GM12878 (cell line): ENCODE measurements around the gene RAMP1. TPM values are rescaled to one million over a fixed set of nuclear protein-coding genes. Genes with fewer than 3 reads are reported as not detected.

ENCODE experiments used
- ATAC-seq: fragments of 200-7000 bp; cut with Tn5 transposase; 3 replicates; pipeline ENCODE4 v1.9.1; 2020; ENCODE audit warnings: mild to moderate bottlenecking, moderate library complexity
- BruUV-seq: library from RNA; stranded (reverse); fragments of 400-500 nt; replicated peaks from 2 replicates; lab custom pipeline; 2021; lab: Mats Ljungman, UMichigan
- CTCF ChIA-PET: fragments of 300-600 bp; sonication (Branson Sonifier 250); formaldehyde crosslinking; extraction: SDS; loops from one replicate; lab custom pipeline; 2021; ENCODE audit warnings: inconsistent platforms; lab: Yijun Ruan, JAX
- POLR2A ChIA-PET: fragments of 350-600 bp; formaldehyde crosslinking; extraction: SDS; loops from one replicate; lab custom pipeline; 2021; ENCODE audit warnings: inconsistent platforms; lab: Charles Lee
- RAD21 ChIA-PET: fragments of 300-600 bp; sonication (Branson Sonifier 250); formaldehyde crosslinking; loops from one replicate; lab custom pipeline; 2023; ENCODE audit warnings: antibody characterized with exemption; ENCODE audit not compliant: unreplicated experiment; lab: Charles Lee
- SMC1A ChIA-PET: fragments of 300-600 bp; sonication (Branson Sonifier 250); formaldehyde crosslinking; loops from one replicate; lab custom pipeline; 2023; ENCODE audit not compliant: unreplicated experiment, uncharacterized antibody; lab: Charles Lee
- DNase-seq: peaks from one replicate; pipeline ENCODE4 v3.0.0-alpha.2; 2011; ENCODE audit warnings: low read depth, low spot score
- FAIRE-seq: peaks from 3 replicates; lab custom pipeline; 2011; peaks lifted over from hg19 to GRCh38; lab: Jason Lieb, UNC
- H2AFZ ChIP-seq: 2 replicates; pipeline ENCODE4 v1.6.0; 2011; ENCODE audit warnings: low read depth, low read length, control low read depth; ENCODE audit not compliant: control insufficient read depth
- H3K27ac ChIP-seq: 2 replicates; pipeline ENCODE4 v1.5.1; 2011; ENCODE audit warnings: control low read depth; ENCODE audit not compliant: control insufficient read depth, insufficient read depth
- H3K27me3 ChIP-seq, 2 experiments: replicated peaks in 1 of 2; 2 replicates each; pipeline versions ENCODE4 v1.6.0 to v1.6.1; 2011; ENCODE audit warnings: low read length in 1 of 2; ENCODE audit not compliant: control insufficient read depth in 2 of 2, insufficient read depth in 2 of 2
- H3K36me3 ChIP-seq, 2 experiments: 2 replicates each; pipeline ENCODE4 v1.5.1; 2011; ENCODE audit warnings: low read length in 1 of 2; ENCODE audit not compliant: control insufficient read depth in 2 of 2, insufficient read depth in 2 of 2
- H3K4me1 ChIP-seq: 2 replicates; pipeline ENCODE4 v1.6.1; 2011; ENCODE audit warnings: mild to moderate bottlenecking, low read length, moderate library complexity, mixed read lengths; ENCODE audit not compliant: control insufficient read depth, insufficient read depth
- H3K4me2 ChIP-seq: 2 replicates; pipeline ENCODE4 v1.6.0; 2011; ENCODE audit warnings: control low read depth; ENCODE audit not compliant: control insufficient read depth, insufficient read depth
- H3K4me3 ChIP-seq: fragments of 200-600 bp; sonication (generic); 2 replicates; pipeline ENCODE4 v1.5.1; 2016
- H3K79me2 ChIP-seq: 2 replicates; pipeline ENCODE4 v1.6.0; 2011; ENCODE audit warnings: low read length; ENCODE audit not compliant: control insufficient read depth, insufficient read depth
- H3K9ac ChIP-seq: 2 replicates; pipeline ENCODE4 v1.8.0; 2011; ENCODE audit warnings: low read length, control low read depth, mixed read lengths; ENCODE audit not compliant: control insufficient read depth, insufficient read depth
- H3K9me3 ChIP-seq: replicated peaks from 3 replicates; pipeline ENCODE4 v1.5.1; 2011; ENCODE audit warnings: mild to moderate bottlenecking, low read length; ENCODE audit not compliant: control insufficient read depth, insufficient read depth
- H4K20me1 ChIP-seq: 2 replicates; pipeline ENCODE4 v1.6.0; 2011; ENCODE audit not compliant: control insufficient read depth, insufficient read depth
- ATF7 ChIP-seq: fragments of 450-650 bp; IDR thresholded peaks from 2 replicates; pipeline ENCODE4 v1.6.1; 2016; ENCODE audit warnings: low read depth, mild to moderate bottlenecking
- BRCA1 ChIP-seq: IDR thresholded peaks from 2 replicates; pipeline ENCODE4 v1.6.1; 2011; ENCODE audit warnings: low read depth, low read length, improper control_type of control experiment
- CREM ChIP-seq: IDR thresholded peaks from 2 replicates; pipeline ENCODE4 v1.6.1; 2014; ENCODE audit warnings: antibody characterized with exemption, low read depth
- ESRRA ChIP-seq: IDR thresholded peaks from 2 replicates; pipeline ENCODE4 v1.6.1; 2012; ENCODE audit warnings: mild to moderate bottlenecking, low read length, improper control_type of control experiment
- HDAC6 ChIP-seq: fragments of 200-600 bp; sonication (generic); IDR thresholded peaks from one replicate; pipeline ENCODE4 v1.8.0; 2017; ENCODE audit warnings: antibody characterized with exemption; ENCODE audit not compliant: unreplicated experiment
- KLF5 ChIP-seq: fragments of 450-650 bp; IDR thresholded peaks from 2 replicates; pipeline ENCODE4 v1.6.1; 2014; ENCODE audit warnings: mild to moderate bottlenecking; ENCODE audit not compliant: partially characterized antibody
- NFYA ChIP-seq: IDR thresholded peaks from 2 replicates; pipeline ENCODE4 v1.6.1; 2011; ENCODE audit warnings: low read depth, mild to moderate bottlenecking, low read length, improper control_type of control experiment, borderline replicate concordance
- RELA ChIP-seq: fragments of 450-650 bp; IDR thresholded peaks from 2 replicates; pipeline ENCODE4 v1.8.0; 2014; ENCODE audit warnings: borderline replicate concordance; ENCODE audit not compliant: partially characterized antibody
- SMARCA5 ChIP-seq: fragments of 450-650 bp; IDR thresholded peaks from 2 replicates; pipeline ENCODE4 v1.6.1; 2017; ENCODE audit warnings: mild to moderate bottlenecking
- TBL1XR1 ChIP-seq: IDR thresholded peaks from 2 replicates; pipeline ENCODE4 v1.6.1; 2012; ENCODE audit warnings: low read depth, low read length, improper control_type of control experiment
- WGBS: methylation state at CpG from one replicate; pipeline ENCODE4 v1.1.6; 2016; ENCODE audit warnings: low lambda C conversion rate; ENCODE audit not compliant: insufficient replicate concordance, insufficient coverage; ENCODE audit errors: missing lambda C conversion rate; 5-methylcytosine and 5-hydroxymethylcytosine counted together
- in situ Hi-C: fragments of 300-500 bp; cut with MboI; formaldehyde crosslinking; loops from 9 replicates; pipeline ENCODE4 v1.14.3; 2018; ENCODE audit warnings: mixed read lengths
- intact Hi-C: fragments of 100-400 bp; cut with micrococcal nuclease; formaldehyde crosslinking; loops from one replicate; pipeline ENCODE4 v1.14.2; 2022; ENCODE audit not compliant: unreplicated experiment
- polyA plus RNA-seq, 11 experiments: library from polyadenylated mRNA; depleted of rRNA in 4 of 11; unstranded in 6 of 11; stranded (reverse) in 5 of 11; fragments of >200 nt; fragmentation: Nextera tagmentation in 4 of 11; fragmentation: Illumina TruSeq in 1 of 11; extraction: Ambion mirVana in 4 of 11; extraction: Trizol in 1 of 11; gene quantifications; 1 replicate in 1 of 11; 2 replicates in 10 of 11; pipeline versions ENCODE4 v1.2.1 to v1.2.3, GENCODE V29; 2011 to 2016; ENCODE audit warnings: inconsistent platforms in 2 of 11, missing spikeins in 2 of 11, low read depth in 1 of 11
- total RNA-seq, 4 experiments: library from RNA; depleted of rRNA in 3 of 4; stranded (reverse); fragments of >200 nt in 3 of 4; fragmentation: Illumina TruSeq in 1 of 4; extraction: Trizol in 1 of 4; gene quantifications; 2 replicates each; pipeline versions ENCODE4 v1.2.1 to v1.2.3, GENCODE V29; 2013 to 2021
- TF ChIP-seq, protein P1 (sequence below): fragments of 450-650 bp; IDR thresholded peaks from 2 replicates; pipeline ENCODE4 v1.6.1; 2017; ENCODE audit warnings: low read depth, mild to moderate bottlenecking, moderate library complexity
- TF ChIP-seq, protein P2 (sequence below): IDR thresholded peaks from 2 replicates; pipeline ENCODE4 v1.6.1; 2012; ENCODE audit warnings: low read depth, low read length, improper control_type of control experiment
- TF ChIP-seq, protein P3 (sequence below): fragments of 450-650 bp; formaldehyde crosslinking; IDR thresholded peaks from 2 replicates; pipeline ENCODE4 v1.4.0; 2022; ENCODE audit warnings: mild to moderate bottlenecking, moderate library complexity

RAMP1 gene
- total and polyA plus RNA-seq, 10 of the 15 experiments (the other 5 are each of a cell fraction or from before 2014, with no cell fraction given): 0.11 to 0.19 (median 0.12) TPM; not detected in 7

DNA sequence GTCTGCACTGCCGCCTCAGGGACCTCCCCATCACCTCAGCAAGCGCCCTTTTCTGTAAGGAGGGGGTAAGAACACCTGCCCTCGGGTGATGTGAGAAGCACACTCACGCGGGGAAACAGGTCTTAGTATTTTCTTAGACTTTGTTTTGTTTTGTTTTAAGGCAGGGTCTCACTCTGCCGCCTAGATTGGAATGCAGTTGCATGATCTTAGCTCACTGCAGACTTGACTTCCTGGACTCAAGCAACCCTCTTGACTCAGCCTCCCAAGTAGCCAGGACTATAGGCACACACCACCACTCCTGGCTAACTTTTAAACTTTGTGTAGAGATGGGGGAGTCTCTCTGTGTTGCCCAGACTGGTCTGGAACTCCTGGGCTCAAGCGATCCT lies 37.1 kb downstream of the RAMP1 start:
- no peaks in the 10 kb centered on the region for H3K36me3 ChIP-seq
- DNase-seq (no peak), ATAC-seq (no peak), FAIRE-seq (no peak)
- peaks cover 16% of the 10 kb centered on the region for H3K4me1 ChIP-seq
- no peak overlapping the region for H3K4me2 ChIP-seq
- ChIA-PET POLR2A (no interaction called here), RAD21 (no interaction called here), CTCF (no interaction called here), SMC1A (no interaction called here)
- H3K27ac ChIP-seq: no peak overlapping the region
- no peaks in the 10 kb centered on the region for H3K79me2 ChIP-seq
- no peaks in the 10 kb centered on the region for H3K27me3 ChIP-seq
- intact Hi-C loops (no loop called here), in situ Hi-C loops (no loop called here)
- no TSS peak for BruUV-seq
- no peaks in the 10 kb centered on the region for H3K9me3 ChIP-seq
- no peak overlapping the region for H3K9ac ChIP-seq
- 75% methylated on average over 7 of the region's 7 CpGs for WGBS
- no peak overlapping the region for H2AFZ ChIP-seq
- H4K20me1 ChIP-seq: no peaks in the 10 kb centered on the region
- TF ChIP-seq, protein P1, sequence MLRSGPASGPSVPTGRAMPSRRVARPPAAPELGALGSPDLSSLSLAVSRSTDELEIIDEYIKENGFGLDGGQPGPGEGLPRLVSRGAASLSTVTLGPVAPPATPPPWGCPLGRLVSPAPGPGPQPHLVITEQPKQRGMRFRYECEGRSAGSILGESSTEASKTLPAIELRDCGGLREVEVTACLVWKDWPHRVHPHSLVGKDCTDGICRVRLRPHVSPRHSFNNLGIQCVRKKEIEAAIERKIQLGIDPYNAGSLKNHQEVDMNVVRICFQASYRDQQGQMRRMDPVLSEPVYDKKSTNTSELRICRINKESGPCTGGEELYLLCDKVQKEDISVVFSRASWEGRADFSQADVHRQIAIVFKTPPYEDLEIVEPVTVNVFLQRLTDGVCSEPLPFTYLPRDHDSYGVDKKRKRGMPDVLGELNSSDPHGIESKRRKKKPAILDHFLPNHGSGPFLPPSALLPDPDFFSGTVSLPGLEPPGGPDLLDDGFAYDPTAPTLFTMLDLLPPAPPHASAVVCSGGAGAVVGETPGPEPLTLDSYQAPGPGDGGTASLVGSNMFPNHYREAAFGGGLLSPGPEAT: no peak
- no peak for TF ChIP-seq RELA
- H3K4me3 ChIP-seq: no peak overlapping the region

DNA sequence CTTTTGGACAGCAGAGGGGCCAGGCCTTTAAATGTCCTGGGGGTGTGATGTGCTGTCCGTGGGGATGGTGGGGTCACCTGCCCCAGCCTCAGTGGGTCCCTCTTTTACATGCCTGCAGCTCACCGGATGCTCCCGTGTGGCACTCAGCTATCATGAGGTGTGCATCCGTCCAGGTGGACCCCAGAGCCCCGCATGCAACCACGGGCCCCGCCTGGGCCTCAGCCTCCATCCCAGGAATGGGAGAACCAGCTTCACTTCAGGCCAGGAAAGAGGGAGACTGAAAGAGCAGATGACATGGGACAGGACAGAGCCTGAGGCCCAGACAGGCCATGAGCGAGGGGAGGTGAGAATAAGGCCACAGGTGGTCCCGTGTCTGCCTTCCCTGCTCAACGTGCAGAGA lies 37.5 kb downstream of the RAMP1 start:
- peaks cover 16% of the 10 kb centered on the region for H3K4me1 ChIP-seq
- H3K9ac ChIP-seq: no peak overlapping the region
- RAD21 ChIA-PET: interaction anchor here (1.6 kb wide), 1 partner anchor 101 kb away, joined by 3 read pairs; no protein-coding TSS in a partner anchor
- H3K4me3 ChIP-seq: no peak overlapping the region
- H3K27ac ChIP-seq: no peak overlapping the region
- ATAC-seq: no peak
- H3K79me2 ChIP-seq: no peaks in the 10 kb centered on the region
- in situ Hi-C loops: no loop called here
- no peak overlapping the region for H3K4me2 ChIP-seq
- TF ChIP-seq ATF7 (no peak), NFYA (no peak), TBL1XR1 (no peak), SMARCA5 (no peak), ESRRA (no peak), CREM (no peak), KLF5 (no peak), HDAC6 (no peak), BRCA1 (no peak)
- TF ChIP-seq, protein P2, sequence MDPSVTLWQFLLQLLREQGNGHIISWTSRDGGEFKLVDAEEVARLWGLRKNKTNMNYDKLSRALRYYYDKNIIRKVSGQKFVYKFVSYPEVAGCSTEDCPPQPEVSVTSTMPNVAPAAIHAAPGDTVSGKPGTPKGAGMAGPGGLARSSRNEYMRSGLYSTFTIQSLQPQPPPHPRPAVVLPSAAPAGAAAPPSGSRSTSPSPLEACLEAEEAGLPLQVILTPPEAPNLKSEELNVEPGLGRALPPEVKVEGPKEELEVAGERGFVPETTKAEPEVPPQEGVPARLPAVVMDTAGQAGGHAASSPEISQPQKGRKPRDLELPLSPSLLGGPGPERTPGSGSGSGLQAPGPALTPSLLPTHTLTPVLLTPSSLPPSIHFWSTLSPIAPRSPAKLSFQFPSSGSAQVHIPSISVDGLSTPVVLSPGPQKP: no peak
- TF ChIP-seq, protein P3, sequence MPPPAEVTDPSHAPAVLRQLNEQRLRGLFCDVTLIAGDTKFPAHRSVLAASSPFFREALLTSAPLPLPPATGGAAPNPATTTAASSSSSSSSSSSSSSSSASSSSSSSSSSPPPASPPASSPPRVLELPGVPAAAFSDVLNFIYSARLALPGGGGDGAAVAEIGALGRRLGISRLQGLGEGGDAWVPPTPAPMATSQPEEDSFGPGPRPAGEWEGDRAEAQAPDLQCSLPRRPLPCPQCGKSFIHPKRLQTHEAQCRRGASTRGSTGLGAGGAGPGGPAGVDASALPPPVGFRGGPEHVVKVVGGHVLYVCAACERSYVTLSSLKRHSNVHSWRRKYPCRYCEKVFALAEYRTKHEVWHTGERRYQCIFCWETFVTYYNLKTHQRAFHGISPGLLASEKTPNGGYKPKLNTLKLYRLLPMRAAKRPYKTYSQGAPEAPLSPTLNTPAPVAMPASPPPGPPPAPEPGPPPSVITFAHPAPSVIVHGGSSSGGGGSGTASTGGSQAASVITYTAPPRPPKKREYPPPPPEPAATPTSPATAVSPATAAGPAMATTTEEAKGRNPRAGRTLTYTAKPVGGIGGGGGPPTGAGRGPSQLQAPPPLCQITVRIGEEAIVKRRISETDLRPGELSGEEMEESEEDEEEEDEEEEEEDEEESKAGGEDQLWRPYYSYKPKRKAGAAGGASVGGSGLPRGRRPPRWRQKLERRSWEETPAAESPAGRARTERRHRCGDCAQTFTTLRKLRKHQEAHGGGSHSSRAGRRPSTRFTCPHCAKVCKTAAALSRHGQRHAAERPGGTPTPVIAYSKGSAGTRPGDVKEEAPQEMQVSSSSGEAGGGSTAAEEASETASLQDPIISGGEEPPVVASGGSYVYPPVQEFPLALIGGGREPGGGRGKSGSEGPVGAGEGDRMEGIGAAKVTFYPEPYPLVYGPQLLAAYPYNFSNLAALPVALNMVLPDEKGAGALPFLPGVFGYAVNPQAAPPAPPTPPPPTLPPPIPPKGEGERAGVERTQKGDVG (CRISPR knock-in tag): no peak
- TF ChIP-seq, all 136 proteins: peak for 0
- Histone ChIP-seq H4K20me1 (no peaks in the 10 kb centered on the region), H3K27me3 (no peaks in the 10 kb centered on the region), H3K9me3 (no peaks in the 10 kb centered on the region), H3K36me3 (no peaks in the 10 kb centered on the region), H2AFZ (no peak overlapping the region)
- no TSS peak for BruUV-seq
- ChIA-PET SMC1A (interaction anchor here (0.7 kb wide), 1 partner anchor 341 kb away, joined by 3 read pairs; no protein-coding TSS in a partner anchor), POLR2A (no interaction called here), CTCF (interaction anchor here (0.7 kb wide), 1 partner anchor 45 kb away, joined by 3 read pairs; no protein-coding TSS in a partner anchor)
- DNase-seq: no peak
- WGBS: 70% methylated on average over 9 of the region's 10 CpGs
- intact Hi-C loops: no loop called here
- no peak for FAIRE-seq
